CD4-positive, CD25-positive, alpha-beta regulatory T cell (primary cell): ENCODE measurements around the gene USP32. TPM values are rescaled to one million over a fixed set of nuclear protein-coding genes. Genes with fewer than 3 reads are reported as not detected.
"Not testable (repeated sequence)": the region's sequence is repeated elsewhere in the genome, so short reads cannot be mapped to it uniquely, and the experiment has no call there.

Experiments used
- ATAC-seq, 2 donors: fragments of 150-1000 bp; cut with Tn5 transposase; one replicate each; pipeline ENCODE4 v1.10.0; 2021; ENCODE audit warnings: low read depth in 2 of 2, moderate number of reproducible peaks in 2 of 2, moderate library complexity in 1 of 2
- DNase-seq, 3 donors: peaks; one replicate each; pipeline versions ENCODE4 v3.0.0 to v3.0.0-alpha.2; 2012 to 2022; ENCODE audit warnings: mixed read lengths in 1 of 3
- H3K27ac ChIP-seq: one replicate; pipeline ENCODE4 v1.7.0; 2013; ENCODE audit warnings: mild to moderate bottlenecking, low read length; ENCODE audit not compliant: insufficient read depth, poor library complexity, severe bottlenecking
- H3K27me3 ChIP-seq: one replicate; pipeline ENCODE4 v1.7.0; 2013; ENCODE audit warnings: low read length; ENCODE audit not compliant: control insufficient read depth, insufficient read depth
- H3K36me3 ChIP-seq: one replicate; pipeline ENCODE4 v1.7.0; 2013; ENCODE audit warnings: mild to moderate bottlenecking, low read length, moderate library complexity; ENCODE audit not compliant: control insufficient read depth, insufficient read depth
- H3K4me1 ChIP-seq: 2 replicates; pipeline ENCODE4 v1.7.0; 2013; ENCODE audit warnings: mild to moderate bottlenecking, low read length; ENCODE audit not compliant: insufficient read depth, control insufficient read depth, poor library complexity, severe bottlenecking
- H3K4me3 ChIP-seq: one replicate; pipeline ENCODE4 v1.7.0; 2013; ENCODE audit warnings: low read depth, mild to moderate bottlenecking, low read length, moderate library complexity
- H3K9me3 ChIP-seq, 2 experiments: 1 replicate in 1 of 2; 2 replicates in 1 of 2; pipeline ENCODE4 v1.7.0; 2013; ENCODE audit warnings: low read length in 2 of 2, mild to moderate bottlenecking in 1 of 2, moderate library complexity in 1 of 2; ENCODE audit not compliant: control insufficient read depth in 2 of 2
- H3K27ac Mint-ChIP-seq, 3 donors: one replicate each; pipeline ENCODE4 v1.8.0; 2020 to 2022; ENCODE audit warnings: mild to moderate bottlenecking in 3 of 3, mixed read lengths in 3 of 3, moderate library complexity in 2 of 3
- H3K27me3 Mint-ChIP-seq: one replicate; pipeline ENCODE4 v1.8.0; 2022; ENCODE audit warnings: mild to moderate bottlenecking, mixed read lengths
- H3K36me3 Mint-ChIP-seq: one replicate; pipeline ENCODE4 v1.8.0; 2020; ENCODE audit warnings: mixed read lengths
- H3K4me1 Mint-ChIP-seq, 4 donors: one replicate each; pipeline ENCODE4 v1.8.0; 2020 to 2022; ENCODE audit warnings: mixed read lengths in 4 of 4, mild to moderate bottlenecking in 1 of 4
- H3K4me3 Mint-ChIP-seq, 4 donors: one replicate each; pipeline ENCODE4 v1.8.0; 2020 to 2022; ENCODE audit warnings: mild to moderate bottlenecking in 4 of 4, mixed read lengths in 4 of 4, moderate library complexity in 3 of 4
- H3K9me3 Mint-ChIP-seq, 7 donors: one replicate each; pipeline ENCODE4 v1.8.0; 2020 to 2022; ENCODE audit warnings: mixed read lengths in 7 of 7, mild to moderate bottlenecking in 3 of 7, moderate library complexity in 2 of 7
- polyA plus RNA-seq, 4 donors: library from polyadenylated mRNA; unstranded; fragments of 300-500 nt; fragmentation: Illumina TruSeq; gene quantifications; one replicate each; pipeline ENCODE4 v1.2.3, GENCODE V29; 2021
- total RNA-seq: library from RNA; stranded (reverse); gene quantifications from one replicate; pipeline ENCODE4 v1.2.3, GENCODE V29; 2022

The USP32 gene
- total and polyA plus RNA-seq, 5 donors from 2014 or later: 6.1 to 47.0 (median 7.5) TPM

DNA sequence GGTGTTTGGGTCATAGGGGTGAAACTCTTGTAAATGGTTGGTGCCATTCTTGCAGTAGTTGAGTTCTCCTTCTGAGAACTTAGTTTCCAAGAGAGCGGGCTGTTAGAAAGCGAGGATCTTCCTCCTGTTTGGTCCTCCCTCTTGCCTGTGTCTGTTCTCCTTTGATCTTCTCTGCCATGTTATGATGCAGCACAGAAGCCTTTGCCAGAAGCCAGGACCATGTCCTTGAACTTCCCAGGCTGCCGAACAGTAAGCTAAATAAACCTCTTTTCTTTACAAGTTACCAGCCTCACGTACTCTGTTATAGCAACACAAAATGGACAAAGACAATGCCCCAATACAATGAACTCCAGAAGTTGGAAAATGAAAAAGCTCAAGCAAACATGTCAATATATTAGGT is 201.9 kb downstream of the USP32 start:
- H3K27ac ChIP-seq, H3K27me3 Mint-ChIP-seq, H3K9me3 ChIP-seq, H3K4me3 Mint-ChIP-seq, H3K4me3 ChIP-seq, ATAC-seq, H3K27me3 ChIP-seq, H3K27ac Mint-ChIP-seq, H3K9me3 Mint-ChIP-seq, H3K4me1 ChIP-seq, H3K4me1 Mint-ChIP-seq, DNase-seq: not testable (repeated sequence)
- peaks cover 51% of the 10 kb centered on the region for H3K36me3 ChIP-seq
- peaks cover 47% of the 10 kb centered on the region for H3K36me3 Mint-ChIP-seq

DNA sequence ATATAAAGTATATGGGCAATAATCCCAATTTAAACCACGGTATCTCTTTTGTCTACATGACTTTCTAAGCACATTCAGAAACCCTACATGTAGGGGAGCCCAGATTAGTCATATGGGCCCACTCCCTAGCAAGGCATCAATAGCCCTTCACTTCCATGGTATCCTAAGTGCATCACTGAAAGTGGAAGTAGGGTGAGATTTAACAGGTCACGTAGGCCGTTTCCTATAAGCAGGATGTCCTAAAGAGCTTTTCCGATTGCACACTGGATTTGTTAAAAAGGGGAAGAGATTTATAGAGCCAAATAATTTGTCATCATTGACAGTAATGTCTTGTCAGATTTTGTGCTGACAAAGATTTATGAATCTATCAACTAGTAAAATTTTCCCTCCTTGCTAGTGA is 203.2 kb downstream of the USP32 start:
- Mint-ChIP-seq H3K36me3 (peaks cover 41% of the 10 kb centered on the region), H3K4me1 (peaks cover 0 to 5% (median 0%) of the 10 kb centered on the region in 4 donors), H3K4me3 (no peak overlapping the region), H3K9me3 (no peaks in the 10 kb centered on the region), H3K27ac (no peak overlapping the region), H3K27me3 (no peaks in the 10 kb centered on the region)
- Histone ChIP-seq H3K4me1 (no peaks in the 10 kb centered on the region), H3K4me3 (no peak overlapping the region), H3K9me3 (no peaks in the 10 kb centered on the region), H3K27ac (no peak overlapping the region), H3K36me3 (peaks cover 47% of the 10 kb centered on the region), H3K27me3 (no peaks in the 10 kb centered on the region)
- DNase-seq: no peak
- no peak for ATAC-seq

DNA sequence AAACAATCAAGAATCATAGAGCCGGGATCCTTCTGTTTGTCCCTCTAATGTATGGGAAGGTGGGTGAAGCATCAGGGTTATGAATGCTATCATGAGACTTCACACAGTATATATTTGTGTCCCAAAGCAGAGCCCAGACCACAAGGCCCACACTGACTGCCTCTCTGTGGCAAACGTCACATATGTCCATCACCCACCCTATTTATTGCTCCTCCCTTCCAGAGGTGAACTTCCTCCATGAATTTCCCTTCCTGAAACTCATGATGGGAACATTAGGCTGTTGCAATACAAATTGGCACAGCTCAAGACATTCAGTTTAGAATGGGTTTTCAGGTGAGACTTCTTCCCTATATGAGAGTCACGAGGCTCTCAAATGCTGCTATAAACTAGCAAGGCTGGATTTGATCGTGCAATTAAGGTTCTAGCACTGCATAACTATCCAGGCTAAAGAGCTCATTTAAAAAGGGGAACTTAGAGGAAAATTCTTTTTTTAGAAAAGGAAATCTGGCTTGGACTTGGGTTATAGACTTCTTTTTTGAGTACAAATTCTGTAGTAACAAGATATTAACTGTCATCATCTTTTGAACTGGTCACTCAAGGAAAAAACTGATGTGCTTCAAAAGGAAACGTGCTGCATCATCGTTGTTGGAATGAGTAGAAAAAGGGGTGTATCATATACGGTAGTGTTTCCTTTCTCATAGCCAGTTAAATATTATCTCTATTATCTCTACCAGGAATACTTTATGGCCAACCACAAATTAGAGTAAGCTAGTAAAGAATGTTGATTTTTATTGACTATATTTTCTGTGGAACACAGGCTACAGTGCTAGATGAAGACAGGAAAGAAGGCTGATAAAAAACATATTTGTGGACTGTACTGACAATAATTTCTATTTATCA is 204.8 kb downstream of the USP32 start:
- not testable (repeated sequence) for H3K9me3 ChIP-seq, H3K4me3 ChIP-seq, H3K27me3 ChIP-seq, H3K4me3 Mint-ChIP-seq, H3K27me3 Mint-ChIP-seq, H3K9me3 Mint-ChIP-seq, H3K27ac ChIP-seq, DNase-seq, ATAC-seq, H3K4me1 Mint-ChIP-seq, H3K27ac Mint-ChIP-seq, H3K4me1 ChIP-seq
- peaks cover 51% of the 10 kb centered on the region for H3K36me3 ChIP-seq
- peaks cover 37% of the 10 kb centered on the region for H3K36me3 Mint-ChIP-seq

DNA sequence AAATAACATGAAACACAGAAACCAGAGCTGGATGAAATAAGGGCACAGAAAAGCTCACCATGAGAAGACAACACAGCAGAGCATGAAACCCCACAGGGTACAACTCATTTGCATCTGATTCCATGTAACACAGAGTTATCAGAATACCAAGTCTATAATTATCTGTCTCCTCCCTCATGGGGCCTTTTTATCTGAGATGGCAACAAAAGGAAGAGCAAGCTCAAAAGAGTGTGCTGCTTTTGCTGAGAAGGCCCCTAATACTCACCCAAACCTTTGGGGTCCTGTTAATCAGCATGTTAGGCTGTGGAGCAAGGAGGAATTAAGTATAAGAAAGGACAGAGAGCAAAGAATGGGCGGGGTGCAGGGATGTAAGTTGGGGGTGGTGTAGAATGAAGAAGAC is 205.6 kb downstream of the USP32 start:
- H3K4me1 ChIP-seq, H3K9me3 Mint-ChIP-seq, H3K27me3 ChIP-seq, H3K27ac Mint-ChIP-seq, H3K4me1 Mint-ChIP-seq, ATAC-seq, H3K4me3 Mint-ChIP-seq, H3K27me3 Mint-ChIP-seq, H3K27ac ChIP-seq, DNase-seq, H3K9me3 ChIP-seq, H3K4me3 ChIP-seq: not testable (repeated sequence)
- H3K36me3 Mint-ChIP-seq: peaks cover 37% of the 10 kb centered on the region
- peaks cover 47% of the 10 kb centered on the region for H3K36me3 ChIP-seq

DNA sequence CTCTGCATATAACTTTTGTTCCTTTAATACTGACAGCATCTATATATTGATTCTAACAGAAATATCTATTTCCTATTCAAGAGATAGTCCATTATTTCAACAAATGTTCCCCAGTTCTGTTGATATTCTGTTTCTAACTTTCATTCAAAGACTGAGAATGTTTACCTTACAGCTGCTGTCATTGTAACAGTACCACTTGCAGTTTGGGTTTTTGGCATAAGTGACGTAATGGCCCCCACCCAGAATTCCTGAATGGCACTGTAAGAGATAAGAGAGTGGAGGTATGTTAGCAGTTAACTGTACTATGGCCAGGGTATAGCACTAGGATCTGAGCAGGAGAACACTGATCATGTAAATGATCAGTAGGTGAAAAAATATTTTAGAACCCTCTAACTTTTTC is 211.6 kb downstream of the USP32 start:
- peaks cover 30% of the 10 kb centered on the region for H3K36me3 ChIP-seq
- not testable (repeated sequence) for H3K27me3 ChIP-seq, H3K27ac ChIP-seq, ATAC-seq, H3K4me3 ChIP-seq, H3K4me1 Mint-ChIP-seq, H3K27me3 Mint-ChIP-seq, H3K4me1 ChIP-seq, H3K9me3 ChIP-seq, DNase-seq, H3K4me3 Mint-ChIP-seq, H3K9me3 Mint-ChIP-seq
- Mint-ChIP-seq H3K36me3 (peaks cover 20% of the 10 kb centered on the region), H3K27ac (peak overlapping the region in 1 of 3 donors; percentile 38)

DNA sequence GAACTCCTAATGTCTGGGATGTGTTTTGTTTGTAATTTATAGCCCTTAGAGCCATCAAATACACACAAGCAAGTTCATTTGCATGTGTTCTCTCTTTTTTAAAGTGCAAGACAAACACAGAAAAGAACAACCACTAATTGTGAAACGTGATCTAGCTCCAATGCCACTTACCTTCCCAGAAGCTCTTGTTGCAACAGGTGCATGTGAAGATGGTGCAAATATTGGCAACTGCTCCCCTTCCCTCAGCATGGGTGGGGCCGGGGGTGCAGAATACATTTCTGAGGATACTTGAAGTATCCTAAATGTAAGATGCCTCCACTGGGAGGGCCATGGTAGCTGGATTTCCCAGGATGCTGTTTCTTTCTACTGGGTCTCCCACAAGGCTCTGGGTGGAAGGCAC is 213.8 kb downstream of the USP32 start:
- not testable (repeated sequence) for DNase-seq, H3K9me3 Mint-ChIP-seq, ATAC-seq, H3K4me1 ChIP-seq, H3K27ac Mint-ChIP-seq, H3K27me3 Mint-ChIP-seq, H3K27ac ChIP-seq, H3K4me1 Mint-ChIP-seq, H3K9me3 ChIP-seq, H3K4me3 ChIP-seq, H3K27me3 ChIP-seq, H3K4me3 Mint-ChIP-seq
- peaks cover 12% of the 10 kb centered on the region for H3K36me3 Mint-ChIP-seq
- peaks cover 16% of the 10 kb centered on the region for H3K36me3 ChIP-seq

DNA sequence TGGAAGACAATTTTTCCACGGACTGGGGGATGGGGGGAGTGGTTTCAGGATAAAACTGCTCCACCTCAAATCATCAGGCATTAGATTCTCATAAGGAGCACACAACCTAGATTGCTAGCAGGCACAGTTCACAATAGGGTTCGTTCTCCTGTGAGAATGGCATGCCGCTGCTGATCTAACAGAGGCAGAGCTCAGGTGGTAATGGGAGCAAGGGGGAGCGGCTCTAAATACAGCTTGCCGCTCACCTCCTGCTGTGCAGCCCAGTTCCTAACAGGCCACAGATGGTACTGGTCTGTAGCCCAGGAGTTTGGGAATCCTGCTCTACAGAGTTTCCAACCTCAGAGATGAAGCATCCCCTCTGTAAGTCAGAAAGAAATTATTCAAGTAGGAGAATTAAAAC is 215.2 kb downstream of the USP32 start:
- H3K4me1 Mint-ChIP-seq, H3K9me3 Mint-ChIP-seq, H3K27ac ChIP-seq, H3K4me1 ChIP-seq, H3K4me3 Mint-ChIP-seq, H3K27me3 Mint-ChIP-seq, H3K4me3 ChIP-seq, H3K27me3 ChIP-seq, H3K36me3 Mint-ChIP-seq, H3K36me3 ChIP-seq, H3K9me3 ChIP-seq, DNase-seq, ATAC-seq: not testable (repeated sequence)
- H3K27ac Mint-ChIP-seq: peak overlapping the region in 1 of 3 donors; percentile 39

DNA sequence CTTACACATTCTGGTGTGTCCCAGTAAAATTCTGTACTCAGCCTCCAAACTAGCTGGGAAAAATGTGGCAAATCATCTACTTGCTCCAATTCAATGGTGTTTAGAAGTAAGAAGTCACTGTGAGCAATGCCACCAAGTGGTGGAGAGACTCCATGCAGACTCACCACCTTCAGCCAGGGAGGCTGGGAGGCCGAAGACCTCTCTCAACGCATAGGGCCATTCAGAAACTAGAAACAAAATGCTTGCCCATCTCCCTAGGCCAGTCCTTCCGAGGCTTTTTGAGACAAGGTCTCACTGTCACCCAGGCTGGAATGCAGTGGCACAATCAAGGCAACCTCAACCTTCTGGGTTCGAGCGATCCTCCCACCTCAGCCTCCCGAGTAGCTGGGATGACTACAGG is 217.2 kb downstream of the USP32 start:
- peaks cover 5 to 20% (median 14%) of the 10 kb centered on the region in 4 donors for H3K4me1 Mint-ChIP-seq
- H3K9me3 ChIP-seq, ATAC-seq, H3K27me3 Mint-ChIP-seq, H3K4me3 Mint-ChIP-seq, H3K9me3 Mint-ChIP-seq, H3K27me3 ChIP-seq, H3K27ac ChIP-seq, H3K36me3 Mint-ChIP-seq, H3K4me3 ChIP-seq, H3K36me3 ChIP-seq: not testable (repeated sequence)
- H3K4me1 ChIP-seq: peaks cover 14% of the 10 kb centered on the region
- peak overlapping the region in 2 of 3 donors; percentile 13 to 57 for H3K27ac Mint-ChIP-seq
- DNase-seq: peak in 1 of 3 donors; percentile 29
